ENCODE data around the gene SIMC1.
"Not testable (repeated sequence)": the region's sequence is repeated elsewhere in the genome, so short reads cannot be mapped to it uniquely, and the experiment has no call there.

SIMC1 gene

GRCh38 chr5:176216393-176216916 is 21.8 kb upstream of the SIMC1 start:
- not testable (repeated sequence) for DNase-seq

- not testable (repeated sequence) for DNase-seq
Observed at GRCh38 chr5:176217188-176217729, 21.0 kb upstream of the SIMC1 start.

DNA sequence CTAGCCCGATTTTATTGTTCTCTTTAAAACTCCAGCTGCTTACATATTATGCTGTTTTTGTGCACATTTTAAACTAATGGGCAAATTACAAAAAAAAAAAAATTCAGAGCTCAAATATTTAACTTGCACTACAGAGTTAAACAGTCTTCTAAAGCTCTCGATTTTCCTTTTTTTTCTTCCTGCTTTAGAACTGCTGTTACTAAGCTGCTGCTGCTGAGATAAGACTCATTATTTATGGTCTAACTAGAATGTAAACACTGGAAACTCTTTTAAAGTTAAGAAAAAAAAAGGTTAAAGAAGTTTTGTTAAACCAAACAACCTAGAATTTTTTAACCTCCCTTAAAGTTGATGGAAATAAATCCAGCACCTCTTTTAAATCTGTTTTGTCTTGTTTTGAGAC is 20.5 kb upstream of the SIMC1 start:
- not testable (repeated sequence) for DNase-seq

GRCh38 chr5:176222006-176222405 is 16.2 kb upstream of the SIMC1 start:
- DNase-seq, result not testable (repeated sequence)

- DNase-seq, result not testable (repeated sequence)
Observed at GRCh38 chr5:176228358-176228757, 9.9 kb upstream of the SIMC1 start.

- DNase-seq, result not testable (repeated sequence)
Observed at GRCh38 chr5:176233253-176233652, 5.0 kb upstream of the SIMC1 start.

DNA sequence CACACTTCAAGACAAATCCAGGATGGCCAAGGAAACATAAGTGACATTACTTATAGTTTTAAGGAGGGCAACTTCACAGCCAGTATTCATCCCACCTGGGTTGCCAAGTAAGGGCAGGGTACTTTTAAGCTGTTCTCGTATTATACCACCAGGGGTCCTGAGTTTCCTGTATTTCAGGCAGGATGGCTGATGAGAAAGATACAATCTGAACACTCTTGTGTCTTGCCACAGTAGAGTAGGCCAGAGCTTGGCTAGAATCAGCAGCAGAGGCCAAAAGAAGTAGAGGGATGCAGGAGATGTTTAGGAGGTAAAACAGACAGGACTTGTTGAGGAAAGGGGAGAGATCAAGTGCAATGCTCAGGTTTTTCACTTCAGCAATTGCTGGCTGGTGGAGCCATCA is 3.1 kb upstream of the SIMC1 start:
- DNase-seq, result peak; percentile 71

DNA sequence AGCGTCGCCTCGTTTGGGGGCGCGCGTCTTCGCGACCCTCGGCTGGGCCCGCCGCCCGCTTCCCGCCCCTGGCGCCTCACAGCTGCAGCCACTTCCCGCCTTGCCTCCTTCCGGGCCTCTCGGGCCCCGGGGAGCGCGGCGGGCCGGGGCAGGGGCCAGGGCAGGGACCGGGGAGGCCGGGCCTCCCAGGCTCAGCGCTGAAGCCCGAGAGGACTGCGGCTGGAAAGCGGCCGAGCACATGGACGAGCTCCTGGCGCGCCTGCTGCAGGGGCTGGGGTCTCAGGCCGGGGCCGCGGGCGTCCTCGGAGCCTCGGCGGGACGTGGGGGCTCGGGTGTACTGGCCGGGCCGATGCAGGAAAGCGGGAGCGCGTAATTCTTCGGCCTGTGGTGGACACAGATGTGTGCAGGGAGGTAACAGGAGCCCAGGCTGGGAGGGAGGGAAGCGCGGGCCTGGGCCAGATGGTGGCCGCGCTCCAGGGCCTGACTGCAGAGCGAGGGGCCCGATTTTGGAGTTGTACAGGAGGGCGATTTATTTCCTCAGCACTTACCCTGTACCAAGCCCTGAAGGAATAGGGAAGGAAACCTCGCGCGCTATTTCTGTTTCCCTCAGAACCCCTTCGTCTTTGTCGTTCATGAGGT is 540 bp downstream of the SIMC1 start:
- DNase-seq, result not testable (repeated sequence)

DNA sequence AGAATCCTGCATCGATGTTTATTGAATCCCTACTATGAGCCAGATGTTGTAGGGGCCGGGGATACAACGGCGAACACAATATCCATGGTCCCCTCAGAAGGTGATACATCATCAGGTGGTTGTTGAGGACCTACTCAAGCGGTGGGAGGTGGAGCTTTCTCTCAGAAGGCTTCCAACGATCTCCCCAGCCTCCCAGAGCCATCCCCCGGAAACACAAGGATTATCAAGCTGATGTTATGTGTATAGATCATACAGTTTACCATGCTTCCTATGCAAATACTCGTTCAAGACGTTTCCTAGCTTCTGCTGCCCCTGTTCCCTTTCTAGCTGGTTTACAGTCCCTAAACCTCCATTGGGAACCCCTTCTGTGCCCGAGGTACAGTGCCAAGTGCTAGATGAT is 1.1 kb downstream of the SIMC1 start:
- not testable (repeated sequence) for DNase-seq

DNA sequence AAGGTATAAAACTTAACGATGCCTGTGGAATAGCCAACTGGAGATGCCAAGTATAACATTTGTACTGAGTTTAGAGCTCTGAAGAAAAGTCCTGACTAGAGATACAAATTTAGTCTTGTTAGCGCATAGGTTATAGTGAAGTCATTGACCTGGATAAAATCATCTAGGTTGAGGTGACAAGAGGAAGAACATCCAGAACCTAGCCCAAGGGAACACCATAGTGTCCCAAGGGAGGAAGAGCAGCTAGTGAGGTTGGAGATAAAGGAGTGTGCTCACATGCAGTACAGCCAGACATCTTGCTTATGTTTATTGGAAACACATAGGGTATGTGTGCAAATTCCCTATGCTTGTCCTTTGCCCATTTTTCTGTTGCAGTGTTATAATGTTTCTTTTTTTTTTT is 6.1 kb downstream of the SIMC1 start:
- DNase-seq, result not testable (repeated sequence)

GRCh38 chr5:176245074-176245473 is 6.8 kb downstream of the SIMC1 start:
- DNase-seq, result not testable (repeated sequence)

DNA sequence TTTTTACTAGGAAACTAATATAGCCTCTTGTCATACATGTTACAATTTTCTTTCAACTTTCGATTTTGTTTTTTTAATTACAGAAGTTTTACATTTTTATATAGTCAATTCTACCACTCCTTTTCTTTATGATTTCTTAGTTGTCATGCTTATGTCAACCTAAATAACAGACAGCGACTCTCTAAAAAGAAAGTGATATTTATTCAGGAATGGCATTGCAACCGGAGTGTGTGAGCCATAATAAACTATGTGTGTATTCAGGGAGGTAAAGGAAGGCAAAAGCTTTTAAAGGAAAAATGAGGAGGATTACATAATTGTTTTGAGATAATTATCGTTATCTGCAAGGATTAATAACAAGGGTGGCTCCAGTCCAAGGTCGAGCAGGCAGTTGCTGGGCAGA is 7.3 kb downstream of the SIMC1 start:
- not testable (repeated sequence) for DNase-seq

- DNase-seq, result not testable (repeated sequence)
Observed at GRCh38 chr5:176250691-176251090, 12.5 kb downstream of the SIMC1 start.

DNA sequence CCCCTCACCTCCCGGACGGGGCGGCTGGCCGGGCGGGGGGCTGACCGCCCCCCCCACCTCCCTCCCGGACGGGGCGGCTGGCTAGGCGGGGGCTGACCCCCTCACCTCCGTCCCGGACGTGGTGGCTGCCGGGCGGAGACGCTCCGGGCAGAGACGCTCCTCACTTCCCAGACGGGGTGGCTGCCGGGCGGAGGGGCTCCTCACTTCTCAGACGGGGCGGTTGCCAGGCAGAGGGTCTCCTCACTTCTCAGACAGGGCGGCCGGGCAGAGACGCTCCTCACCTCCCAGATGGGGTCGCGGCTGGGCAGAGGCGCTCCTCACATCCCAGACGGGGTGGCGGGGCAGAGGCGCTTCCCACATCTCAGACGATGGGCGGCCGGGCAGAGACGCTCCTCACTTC is 13.9 kb downstream of the SIMC1 start:
- DNase-seq, result not testable (repeated sequence)

DNA sequence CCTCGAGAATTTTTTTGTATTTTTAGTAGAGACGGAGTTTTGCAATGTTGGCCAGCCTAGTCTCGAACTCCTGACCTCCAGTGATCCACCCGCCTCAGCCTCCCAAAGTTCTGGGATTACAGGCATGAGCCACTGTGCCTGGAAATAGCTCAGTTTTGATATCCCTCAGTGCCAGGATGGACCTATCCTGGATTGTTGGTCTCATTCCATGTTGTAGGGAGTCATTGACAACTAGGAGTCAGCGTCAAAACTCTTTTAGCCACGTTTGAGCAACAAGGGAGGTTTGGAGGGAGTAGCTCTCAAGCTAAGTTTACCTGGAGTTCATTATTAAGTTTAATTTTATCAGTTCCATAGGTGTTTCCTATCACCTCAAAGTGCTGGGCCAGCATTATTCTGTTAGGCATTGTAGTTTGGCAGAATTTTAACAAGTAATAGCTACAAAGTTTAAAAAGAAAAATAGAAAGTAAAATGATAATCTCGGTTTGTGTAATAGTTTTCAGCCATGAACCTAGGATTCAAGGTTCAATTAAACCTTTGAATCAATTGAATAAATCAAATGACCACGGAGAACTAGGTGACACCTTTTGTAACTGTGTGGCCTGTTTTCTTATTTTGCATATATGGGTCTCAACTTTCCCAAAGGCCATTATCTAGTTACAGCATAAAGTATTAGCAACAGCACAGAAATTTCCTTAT is 15.3 kb downstream of the SIMC1 start:
- not testable (repeated sequence) for DNase-seq

GRCh38 chr5:176254066-176254393 is 15.8 kb downstream of the SIMC1 start:
- DNase-seq, result not testable (repeated sequence)

DNA sequence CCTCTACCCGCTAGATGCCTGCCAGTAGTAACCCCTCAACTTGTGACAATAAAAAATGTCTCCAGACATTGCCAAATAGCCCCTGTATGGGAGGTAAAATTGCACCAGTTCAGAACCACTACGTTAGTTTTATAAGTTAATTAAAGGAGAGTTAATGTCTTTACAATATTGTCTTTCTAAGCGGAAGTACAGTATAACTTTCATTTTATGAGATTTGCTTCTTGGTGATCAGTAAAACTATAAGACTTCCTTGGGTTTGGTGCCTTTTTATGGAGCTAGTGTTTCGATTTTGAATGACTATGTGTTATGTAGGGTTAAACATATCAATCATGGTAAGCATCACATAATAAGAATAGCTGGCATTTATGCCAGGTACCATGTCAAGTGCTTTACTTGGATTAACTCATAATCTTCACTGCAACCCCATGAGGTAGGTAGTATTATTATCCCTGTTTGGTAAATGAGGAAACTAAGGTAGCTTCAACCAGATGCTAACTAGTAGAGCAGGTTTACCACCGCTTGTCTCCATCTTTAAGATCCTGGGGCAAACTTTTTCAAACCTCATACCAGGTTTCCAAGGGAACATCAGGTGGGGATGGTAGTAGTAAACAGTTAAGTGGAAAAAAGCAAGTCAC is 19.8 kb downstream of the SIMC1 start:
- DNase-seq, result not testable (repeated sequence)

DNA sequence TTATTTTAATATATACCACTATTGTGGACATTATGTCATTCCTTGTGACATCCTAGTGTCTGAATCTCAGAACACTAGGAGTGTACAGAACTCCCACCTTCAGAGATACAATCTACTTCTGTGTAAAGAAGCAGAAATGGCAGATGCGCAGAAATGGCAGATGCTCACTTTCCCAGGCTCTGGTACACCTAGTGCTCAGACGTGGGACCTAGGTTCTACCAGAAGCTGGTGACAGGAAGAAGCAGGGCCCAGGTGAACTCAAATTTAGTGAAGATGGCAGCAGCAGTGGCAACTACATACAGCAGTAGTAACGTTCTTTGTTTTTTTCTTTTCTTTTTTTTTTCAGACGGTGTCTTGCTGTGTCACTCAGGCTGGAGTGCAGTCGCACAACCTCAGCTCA is 22.5 kb downstream of the SIMC1 start:
- not testable (repeated sequence) for DNase-seq

GRCh38 chr5:176266448-176266847 is 28.2 kb downstream of the SIMC1 start:
- DNase-seq, result not testable (repeated sequence)

GRCh38 chr5:176289018-176289417 is 50.8 kb downstream of the SIMC1 start:
- DNase-seq, result not testable (repeated sequence)

GRCh38 chr5:176290057-176290840 is 52.0 kb downstream of the SIMC1 start:
- not testable (repeated sequence) for DNase-seq

- DNase-seq, result not testable (repeated sequence)
Observed at GRCh38 chr5:176305356-176305755, 67.1 kb downstream of the SIMC1 start.

Measured in CD4-positive, alpha-beta T cell treated with Interleukin-10 for 1 hour (primary cell).